ENCODE results near the gene MAP3K13. TPM values are rescaled to one million over a fixed set of nuclear protein-coding genes. Genes with fewer than 3 reads are reported as not detected.

Gene MAP3K13
- total RNA-seq, 1 experiment from 2014 or later, result 10.6 TPM

DNA sequence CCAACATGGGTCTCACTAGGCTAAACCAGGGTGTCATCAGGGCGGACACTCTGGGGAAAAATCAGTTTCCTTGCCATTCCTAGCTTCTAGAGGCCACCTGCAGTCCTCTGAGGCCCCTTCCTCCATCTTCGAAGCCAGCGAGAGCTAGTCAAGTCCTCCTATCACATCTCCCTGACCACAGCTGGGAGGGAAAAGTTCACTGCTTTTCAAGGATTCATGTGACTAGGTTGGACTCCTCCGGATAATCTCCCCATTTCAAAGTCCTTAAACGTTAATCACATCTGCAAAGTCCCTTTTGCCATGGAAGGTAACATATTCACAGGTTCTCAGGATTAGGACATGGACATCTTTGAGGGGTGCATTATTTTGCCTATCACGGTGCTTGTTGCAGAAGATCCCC, 35.9 kb upstream of the MAP3K13 start:
- no peak overlapping the region for H3K27ac ChIP-seq (ENCODE audit: insufficient read length, low read depth, low read length)
- no peaks in the 10 kb centered on the region for H3K4me1 Mint-ChIP-seq
- H2BK120ac ChIP-seq (ENCODE audit: low read depth, low read length, poor library complexity, severe bottlenecking), result no peak overlapping the region
- TF ChIP-seq, protein P1, sequence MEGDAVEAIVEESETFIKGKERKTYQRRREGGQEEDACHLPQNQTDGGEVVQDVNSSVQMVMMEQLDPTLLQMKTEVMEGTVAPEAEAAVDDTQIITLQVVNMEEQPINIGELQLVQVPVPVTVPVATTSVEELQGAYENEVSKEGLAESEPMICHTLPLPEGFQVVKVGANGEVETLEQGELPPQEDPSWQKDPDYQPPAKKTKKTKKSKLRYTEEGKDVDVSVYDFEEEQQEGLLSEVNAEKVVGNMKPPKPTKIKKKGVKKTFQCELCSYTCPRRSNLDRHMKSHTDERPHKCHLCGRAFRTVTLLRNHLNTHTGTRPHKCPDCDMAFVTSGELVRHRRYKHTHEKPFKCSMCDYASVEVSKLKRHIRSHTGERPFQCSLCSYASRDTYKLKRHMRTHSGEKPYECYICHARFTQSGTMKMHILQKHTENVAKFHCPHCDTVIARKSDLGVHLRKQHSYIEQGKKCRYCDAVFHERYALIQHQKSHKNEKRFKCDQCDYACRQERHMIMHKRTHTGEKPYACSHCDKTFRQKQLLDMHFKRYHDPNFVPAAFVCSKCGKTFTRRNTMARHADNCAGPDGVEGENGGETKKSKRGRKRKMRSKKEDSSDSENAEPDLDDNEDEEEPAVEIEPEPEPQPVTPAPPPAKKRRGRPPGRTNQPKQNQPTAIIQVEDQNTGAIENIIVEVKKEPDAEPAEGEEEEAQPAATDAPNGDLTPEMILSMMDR (conservative IDR thresholded peaks at IDR 0.05), result no peak
- H3K4me1 ChIP-seq (ENCODE audit: insufficient read depth, low read length), result no peaks in the 10 kb centered on the region
- H4K91ac ChIP-seq (ENCODE audit: insufficient read length, low read depth, low read length), result no peak overlapping the region
- H3K23ac ChIP-seq (ENCODE audit: insufficient read length, low read depth, low read length), result no peak overlapping the region
- no peak overlapping the region for H3K18ac ChIP-seq (ENCODE audit: insufficient read length, low read depth, low read length)
- no peak overlapping the region for H3K4ac ChIP-seq (ENCODE audit: low read depth, low read length)
- no peak overlapping the region for H4K8ac ChIP-seq (replicated peaks; ENCODE audit: insufficient read length, low read depth, low read length)
- no peak overlapping the region for H3K56ac ChIP-seq (ENCODE audit: insufficient read length, low read depth, low read length)
- no peaks in the 10 kb centered on the region for H3K79me2 ChIP-seq (ENCODE audit: insufficient read depth, low read length)
- H3T11ph ChIP-seq (ENCODE audit: low read length), result no peak overlapping the region
- H2BK20ac ChIP-seq (ENCODE audit: low read depth, low read length, poor library complexity, severe bottlenecking), result no peak overlapping the region
- peaks cover 19% of the 10 kb centered on the region for H3K27me3 Mint-ChIP-seq (ENCODE audit: low read depth)
- H4K5ac ChIP-seq (ENCODE audit: insufficient read length, low read depth, low read length), result no peak overlapping the region
- H3K9me3 ChIP-seq (ENCODE audit: control insufficient read depth, low read depth, low read length), result no peaks in the 10 kb centered on the region
- H3K23me2 ChIP-seq (ENCODE audit: insufficient read length, low read depth, low read length, poor library complexity, severe bottlenecking), result no peaks in the 10 kb centered on the region
- H3K9me3 Mint-ChIP-seq, result no peaks in the 10 kb centered on the region
- H2BK12ac ChIP-seq (ENCODE audit: insufficient read length, low read depth, low read length), result no peak overlapping the region
- H2BK5ac ChIP-seq (ENCODE audit: insufficient read length, low read length), result no peak overlapping the region
- H3K27me3 ChIP-seq (ENCODE audit: insufficient read depth, low read length), result no peaks in the 10 kb centered on the region
- no peak overlapping the region for H2AFZ ChIP-seq (ENCODE audit: low read length)
- H3K4me2 ChIP-seq (ENCODE audit: insufficient read depth, insufficient read length, low read length), result no peak overlapping the region
- no peak overlapping the region for H2AK5ac ChIP-seq (ENCODE audit: insufficient read length, low read length)
- H3K36me3 Mint-ChIP-seq (ENCODE audit: insufficient read depth in 1 of 3, low read depth in 3 of 3), result no peaks in the 10 kb centered on the region
- no peak overlapping the region for H3K27ac Mint-ChIP-seq
- no peaks in the 10 kb centered on the region for H3K79me1 ChIP-seq (ENCODE audit: insufficient read depth, low read depth, low read length, poor library complexity, severe bottlenecking)
- DNase-seq, result no peak
- no peak overlapping the region for H3K14ac ChIP-seq (ENCODE audit: insufficient read depth, low read length)
- no CpG with 5 or more reads among the region's 6 CpGs for WGBS (ENCODE audit: extremely low coverage, insufficient read length, low lambda C conversion rate)
- no peaks in the 10 kb centered on the region for H4K20me1 ChIP-seq (ENCODE audit: control insufficient read depth, insufficient read depth, insufficient read length)
- H3K9ac ChIP-seq (ENCODE audit: extremely low read depth, insufficient read length, low read length), result no peak overlapping the region
- no peak overlapping the region for H2BK15ac ChIP-seq (ENCODE audit: low read depth, low read length)
- no peak overlapping the region for H3K4me3 Mint-ChIP-seq

All from H9 (cell line).